ENCODE measurements around the gene FOXO6.
"Not testable (repeated sequence)": the region's sequence is repeated elsewhere in the genome, so short reads cannot be mapped to it uniquely, and the experiment has no call there.

Gene FOXO6

DNA sequence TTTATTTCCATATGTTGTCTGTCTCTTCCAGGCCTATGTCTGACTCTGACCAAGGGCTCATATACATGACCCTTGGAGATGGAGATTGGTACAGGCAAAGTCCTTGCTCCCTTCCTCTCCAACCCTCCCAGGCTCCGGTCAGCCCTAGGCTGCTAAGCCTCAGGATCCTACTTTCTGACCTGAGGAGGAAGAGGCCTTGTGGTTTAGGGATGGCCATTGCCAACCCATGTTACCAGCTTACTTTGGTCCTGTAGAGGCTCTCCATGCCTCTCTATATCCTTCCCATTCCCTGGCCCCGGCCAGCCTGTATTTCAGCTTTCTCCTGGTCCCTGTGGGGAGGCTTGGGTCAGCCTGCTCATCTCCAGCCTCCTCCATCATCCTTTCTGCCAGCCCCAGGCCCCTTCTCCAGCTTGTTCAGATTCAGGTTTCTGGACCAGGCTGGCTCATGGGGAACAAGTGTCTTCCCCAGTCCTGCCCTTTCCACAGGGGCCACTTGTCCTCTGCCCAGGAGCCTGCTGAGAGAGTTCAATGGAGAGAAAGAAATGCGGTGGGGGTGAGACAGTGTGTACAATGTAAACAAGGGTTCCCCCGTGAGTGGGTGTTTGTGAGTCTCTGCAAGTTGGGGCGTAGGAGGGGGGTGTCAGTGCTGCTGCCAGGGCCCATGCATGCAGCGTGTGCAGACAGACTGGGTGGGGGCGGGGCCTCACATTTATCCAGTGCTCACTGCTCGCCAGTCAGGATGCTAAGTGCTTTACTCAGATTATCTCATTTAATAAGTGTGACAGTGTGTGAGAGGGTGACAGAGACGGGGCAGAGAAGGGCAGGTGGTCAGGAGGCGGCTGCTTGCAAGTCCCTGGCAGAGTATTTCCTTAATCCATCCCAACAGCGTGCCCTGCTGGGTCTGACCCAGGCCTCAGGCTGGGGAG is 31.3 kb upstream of the FOXO6 start:
- DNase-seq (ENCODE audit: low read depth) = no peak

DNA sequence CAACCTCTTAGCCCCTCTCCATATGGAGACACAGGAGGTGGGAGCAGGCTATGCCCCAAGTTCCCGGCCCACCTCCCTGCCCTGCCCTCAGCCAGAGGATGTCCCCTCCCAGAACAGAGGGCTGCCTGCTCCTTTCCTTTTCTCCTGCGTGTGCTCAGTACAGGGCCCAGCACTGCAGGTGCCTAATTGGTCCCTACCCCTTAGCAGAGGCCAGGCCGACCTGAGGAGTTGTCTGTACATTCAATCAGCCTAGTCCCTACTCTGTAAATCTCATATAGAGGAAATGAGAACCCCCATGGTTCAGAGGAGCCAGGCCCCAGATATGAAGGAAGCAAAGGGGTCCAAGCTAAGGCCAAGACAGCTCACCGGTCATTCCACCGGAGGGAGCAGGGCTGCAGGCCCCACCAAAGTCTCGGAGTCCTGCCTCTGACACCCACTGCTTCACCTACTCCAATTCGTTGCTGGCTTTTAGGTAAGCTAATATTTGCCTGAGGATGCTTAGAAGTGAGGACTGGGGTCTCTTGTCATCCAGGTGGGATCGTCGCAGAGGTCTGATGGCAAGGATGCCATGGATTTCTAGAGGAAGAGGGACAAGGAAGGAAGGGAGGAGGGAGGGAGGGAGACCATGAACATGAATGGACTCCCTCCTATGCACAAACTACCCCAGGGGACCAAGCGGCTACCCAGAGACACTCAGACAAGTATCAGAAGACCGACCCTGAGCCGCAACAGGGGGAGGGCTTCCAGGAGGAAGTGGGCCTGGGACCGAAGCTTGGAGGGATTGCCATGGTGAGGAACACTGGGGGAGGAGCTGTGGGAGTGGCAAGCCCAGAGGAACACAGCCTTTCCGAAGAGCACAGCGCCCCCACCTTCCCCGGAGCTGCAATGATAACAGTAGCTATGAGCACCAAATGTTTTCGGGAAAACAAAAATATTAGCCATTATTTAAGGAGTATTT is 30.4 kb upstream of the FOXO6 start:
- DNase-seq (ENCODE audit: low read depth) = no peak

DNA sequence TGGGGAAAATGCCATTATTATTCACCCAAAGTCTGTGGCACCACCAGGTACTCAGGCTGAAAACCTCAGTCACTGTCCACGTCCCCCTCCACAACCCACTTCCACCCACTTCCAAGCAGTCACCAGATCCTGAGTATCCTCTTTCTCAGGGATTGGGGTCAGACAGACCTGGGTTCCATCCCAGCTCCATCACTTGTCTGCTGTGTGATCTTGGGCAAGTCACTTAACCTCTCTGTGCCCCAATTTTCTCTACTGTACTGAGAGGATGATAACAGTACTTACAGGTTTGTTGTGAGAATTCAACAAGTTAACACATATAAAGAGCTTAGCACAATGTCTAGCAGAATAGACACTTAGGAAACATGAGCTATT is 29.7 kb upstream of the FOXO6 start:
- no peak for DNase-seq (ENCODE audit: low read depth)

DNA sequence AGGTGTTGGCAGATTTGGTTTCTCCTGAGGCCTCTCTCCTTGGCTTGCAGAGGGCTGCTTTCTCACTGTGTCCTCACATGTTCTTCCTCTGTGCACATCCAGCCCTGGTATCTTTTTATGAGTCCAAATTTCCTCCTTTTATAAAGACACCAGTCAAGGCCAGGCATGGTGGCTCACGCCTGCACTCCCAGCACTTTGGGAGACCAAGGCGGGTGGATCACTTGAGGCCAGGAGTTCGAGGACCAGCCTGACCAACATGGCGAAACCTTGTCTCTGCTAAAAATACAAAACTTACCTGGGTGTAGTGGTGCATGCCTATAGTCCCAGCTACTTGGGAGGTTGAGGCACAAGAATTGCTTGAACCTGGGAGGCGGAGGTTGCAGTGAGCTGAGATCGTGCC is 29.1 kb upstream of the FOXO6 start:
- not testable (repeated sequence) for DNase-seq (ENCODE audit: low read depth)

DNA sequence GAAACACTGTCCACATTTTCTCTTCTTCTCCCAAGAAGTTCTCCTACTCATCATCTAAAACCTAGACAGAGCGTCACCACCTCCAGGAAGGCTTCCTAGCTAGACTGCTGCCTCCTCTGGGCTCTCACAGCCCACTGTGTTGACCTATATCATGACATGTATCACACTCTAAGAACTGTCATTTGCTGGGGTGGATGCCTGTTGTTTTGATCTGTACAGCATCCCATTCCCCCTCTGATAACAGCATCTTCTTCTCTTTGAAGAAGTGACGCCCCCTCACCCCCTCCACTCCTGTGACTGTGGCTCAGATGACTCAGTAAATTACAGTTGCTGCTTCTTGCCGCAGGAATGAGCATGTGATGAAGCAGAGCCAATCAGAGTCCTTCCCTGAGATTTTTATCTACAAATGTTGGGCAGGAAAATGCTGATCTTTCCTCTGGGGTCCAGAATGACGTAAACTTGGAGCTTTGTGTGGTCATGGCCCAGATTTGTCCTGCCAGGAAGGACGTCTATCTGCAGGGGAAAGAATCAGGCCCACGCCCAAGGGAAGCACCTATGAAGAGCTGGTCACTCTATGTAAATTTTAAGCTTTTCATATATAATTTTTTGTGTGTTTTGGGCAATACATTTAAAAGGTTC is 28.0 kb upstream of the FOXO6 start:
- DNase-seq (ENCODE audit: low read depth) = no peak

DNA sequence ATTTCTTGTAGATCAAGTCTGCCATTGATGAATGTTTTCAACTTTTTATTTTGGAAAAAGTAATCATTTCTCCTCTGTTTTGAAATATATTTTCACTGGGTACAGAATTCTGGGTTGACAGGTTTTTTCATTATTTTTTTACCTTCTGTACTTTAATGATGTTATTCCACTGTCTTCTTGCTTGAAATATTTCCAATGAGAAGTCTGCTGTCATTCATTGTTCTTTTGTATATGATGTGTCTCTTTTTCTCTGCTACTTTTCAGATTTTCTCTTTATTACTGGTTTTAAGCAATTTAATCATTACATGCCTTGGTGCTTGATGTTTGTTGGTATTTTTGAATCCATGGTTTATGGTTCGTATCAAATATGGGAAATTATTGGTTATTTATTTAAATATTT is 22.4 kb upstream of the FOXO6 start:
- no peak for DNase-seq (ENCODE audit: low read depth)

DNA sequence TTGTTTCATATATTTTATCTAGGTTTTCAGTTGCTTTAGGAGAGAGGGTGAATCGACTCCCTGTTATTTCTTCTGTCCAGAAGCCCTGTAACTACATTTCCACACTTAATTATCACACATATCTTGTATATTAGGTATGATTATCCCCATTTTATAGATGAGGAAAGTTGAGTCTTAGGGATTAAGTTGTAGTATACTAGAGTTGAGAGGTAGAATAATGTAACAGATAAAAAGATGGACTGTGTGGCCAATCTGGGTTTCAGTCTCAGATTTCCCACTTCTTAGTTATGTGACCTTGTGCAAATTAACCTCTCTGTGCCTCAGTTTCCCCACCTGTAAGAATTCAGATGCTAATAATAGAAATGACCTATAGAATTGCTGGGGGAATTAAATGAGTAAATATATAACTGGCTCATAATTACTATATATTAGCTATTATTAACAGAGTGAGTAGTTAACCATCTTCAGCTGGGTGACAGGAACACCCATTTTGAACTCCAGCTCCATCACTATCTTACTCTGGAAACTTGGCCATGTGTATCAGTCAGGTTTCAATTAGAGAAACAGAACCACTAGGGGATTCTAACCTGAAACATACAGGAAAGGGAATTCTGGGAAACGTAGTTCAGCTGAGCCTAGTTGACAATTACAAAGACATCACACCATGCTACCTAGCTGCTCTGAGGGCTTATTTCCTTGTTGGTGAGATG is 20.4 kb upstream of the FOXO6 start:
- no peak for DNase-seq (ENCODE audit: low read depth)

DNA sequence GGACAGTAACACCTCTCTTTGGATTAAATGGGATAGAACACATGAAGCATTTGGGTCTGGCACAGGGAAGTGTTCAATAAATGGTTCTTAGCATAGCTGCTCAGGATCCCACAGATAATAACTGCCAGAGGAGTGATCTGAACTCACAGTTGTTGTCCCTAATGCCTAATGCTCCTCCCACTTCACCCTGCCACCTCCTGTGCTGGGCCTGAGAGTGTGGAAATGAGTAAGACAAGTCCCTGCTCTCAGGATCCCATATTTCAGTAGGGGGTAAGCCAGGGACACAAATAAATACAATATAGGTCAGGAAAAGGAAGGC is 19.9 kb upstream of the FOXO6 start:
- DNase-seq (ENCODE audit: low read depth) = no peak

DNA sequence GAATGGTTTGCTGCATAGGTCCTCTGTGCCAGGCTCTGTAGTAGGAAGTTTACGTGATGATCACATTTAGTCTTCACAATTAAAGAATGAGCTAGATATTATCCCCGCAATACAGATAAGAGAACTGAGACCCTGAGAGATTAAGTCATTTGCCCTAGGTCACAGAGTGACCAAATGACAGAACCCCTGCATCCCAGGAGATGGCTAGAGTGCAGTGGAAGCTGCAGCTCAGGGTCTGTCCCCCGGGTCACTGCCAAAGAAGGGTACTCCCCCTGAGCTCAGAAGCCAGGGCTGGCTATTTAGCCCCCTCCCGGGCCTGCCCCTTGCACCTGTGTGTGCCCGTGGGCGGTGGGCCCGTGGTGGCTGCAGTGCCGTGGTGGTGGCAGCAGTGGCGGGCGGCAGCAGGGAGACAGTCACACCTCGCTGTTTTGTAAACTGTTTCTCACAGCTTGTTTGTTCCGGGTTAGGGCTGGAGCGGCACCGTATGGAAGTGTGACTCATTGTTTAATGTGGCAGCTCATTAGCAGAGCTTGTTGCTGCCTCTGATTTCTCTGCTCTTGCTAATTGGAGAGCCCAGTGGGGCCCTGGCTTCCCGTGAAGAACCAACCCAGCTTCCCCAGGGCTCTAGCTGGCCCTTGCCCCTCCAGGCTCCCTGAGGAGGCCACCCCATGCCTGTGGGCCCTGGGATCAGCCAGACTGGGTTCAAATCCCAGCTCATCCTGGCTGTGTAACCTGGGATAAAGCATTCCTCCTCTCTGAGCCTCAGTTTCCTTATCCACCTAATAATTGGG is 19.3 kb upstream of the FOXO6 start:
- DNase-seq (ENCODE audit: low read depth) = no peak

DNA sequence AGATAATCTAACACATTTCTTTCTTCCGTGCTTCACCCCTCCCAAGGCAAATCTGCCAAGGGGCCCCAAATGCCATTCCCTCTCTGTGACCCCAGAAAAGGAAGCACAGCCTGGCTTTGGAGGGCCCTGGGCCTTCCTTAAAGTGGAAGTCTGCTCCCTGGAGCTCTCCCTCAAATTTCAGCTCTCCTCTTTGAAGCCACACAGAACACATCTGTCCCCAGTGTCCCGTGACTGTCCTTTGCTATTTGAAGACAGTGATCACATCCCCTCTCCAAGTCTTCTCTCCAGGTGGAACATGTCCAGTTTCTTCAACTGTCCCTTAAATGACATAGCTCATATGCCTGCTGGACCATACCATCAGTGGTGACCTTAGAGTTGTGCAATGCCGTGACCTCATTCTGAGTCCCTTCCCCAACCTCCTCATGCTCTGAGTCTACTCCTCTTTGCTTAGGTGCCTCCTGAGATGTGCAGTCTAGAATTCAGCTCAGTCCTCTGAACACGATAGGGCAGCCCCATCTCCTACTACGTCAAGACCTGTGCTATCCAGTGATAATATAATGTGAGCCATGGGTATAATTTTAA is 18.4 kb upstream of the FOXO6 start:
- DNase-seq (ENCODE audit: low read depth) = no peak

DNA sequence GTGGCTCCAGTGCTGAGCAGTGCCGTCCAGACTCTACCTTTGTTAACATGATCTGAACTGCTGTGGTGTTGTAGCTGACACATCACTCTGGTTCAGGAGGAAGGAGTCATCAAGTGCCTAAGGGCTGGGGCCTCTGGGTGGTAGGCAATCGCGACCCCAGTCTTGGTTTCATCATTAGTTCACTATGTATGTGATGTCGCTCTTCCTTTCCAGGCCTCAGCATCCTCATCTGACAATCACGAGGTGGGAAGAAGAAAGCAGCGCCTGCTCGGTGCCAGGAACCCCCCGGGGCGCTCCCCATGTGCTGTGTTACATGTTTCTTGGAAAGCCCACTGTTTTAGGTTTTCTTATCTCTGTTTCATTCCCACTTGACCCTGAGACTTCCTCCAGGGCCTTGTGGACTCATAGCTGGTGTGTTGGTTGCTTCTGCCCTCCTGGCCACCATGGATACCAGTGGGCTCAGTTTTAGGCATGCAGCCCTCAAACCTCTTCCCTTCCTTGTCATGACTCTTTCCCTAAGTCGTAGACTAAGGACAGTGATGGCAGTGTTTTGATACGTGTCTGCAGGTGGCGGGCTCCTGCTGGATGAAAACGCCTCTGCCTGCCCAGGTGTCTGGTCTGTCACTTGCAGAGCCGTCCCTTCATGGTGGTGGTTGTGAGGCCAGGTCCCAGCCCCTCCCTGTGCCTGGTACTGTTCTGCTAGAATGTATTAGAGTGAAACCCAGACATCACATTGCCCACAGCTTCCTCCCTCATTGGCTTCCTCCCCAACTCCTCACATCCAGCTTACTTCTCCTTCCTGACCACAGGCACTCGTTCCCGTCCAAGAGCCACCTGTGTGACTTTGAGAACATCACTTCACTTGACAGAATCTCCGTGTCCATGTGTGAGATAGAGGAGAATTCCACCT is 17.2 kb upstream of the FOXO6 start:
- no peak for DNase-seq (ENCODE audit: low read depth)

DNA sequence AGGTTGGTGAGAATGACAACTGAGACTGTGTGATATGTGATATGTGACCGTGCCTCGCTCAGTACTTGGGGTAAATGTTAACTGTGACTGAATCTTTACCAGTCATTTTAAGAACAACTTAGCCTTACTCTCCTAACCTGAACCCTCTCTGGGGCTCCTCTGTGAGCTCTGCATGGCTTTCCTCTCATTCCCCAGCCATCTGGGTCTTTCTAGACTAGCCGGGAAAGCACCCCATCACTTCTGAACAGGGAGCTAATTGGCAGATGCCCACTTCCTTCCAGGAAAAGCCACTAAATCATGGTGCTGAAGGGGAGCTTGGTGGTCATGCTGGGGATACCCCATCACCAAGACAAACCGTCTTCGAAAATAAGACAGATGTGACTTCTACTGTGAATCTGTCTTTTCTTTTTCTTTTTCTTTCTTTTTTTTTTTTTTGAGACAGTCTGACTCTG is 16.5 kb upstream of the FOXO6 start:
- DNase-seq (ENCODE audit: low read depth) = no peak

DNA sequence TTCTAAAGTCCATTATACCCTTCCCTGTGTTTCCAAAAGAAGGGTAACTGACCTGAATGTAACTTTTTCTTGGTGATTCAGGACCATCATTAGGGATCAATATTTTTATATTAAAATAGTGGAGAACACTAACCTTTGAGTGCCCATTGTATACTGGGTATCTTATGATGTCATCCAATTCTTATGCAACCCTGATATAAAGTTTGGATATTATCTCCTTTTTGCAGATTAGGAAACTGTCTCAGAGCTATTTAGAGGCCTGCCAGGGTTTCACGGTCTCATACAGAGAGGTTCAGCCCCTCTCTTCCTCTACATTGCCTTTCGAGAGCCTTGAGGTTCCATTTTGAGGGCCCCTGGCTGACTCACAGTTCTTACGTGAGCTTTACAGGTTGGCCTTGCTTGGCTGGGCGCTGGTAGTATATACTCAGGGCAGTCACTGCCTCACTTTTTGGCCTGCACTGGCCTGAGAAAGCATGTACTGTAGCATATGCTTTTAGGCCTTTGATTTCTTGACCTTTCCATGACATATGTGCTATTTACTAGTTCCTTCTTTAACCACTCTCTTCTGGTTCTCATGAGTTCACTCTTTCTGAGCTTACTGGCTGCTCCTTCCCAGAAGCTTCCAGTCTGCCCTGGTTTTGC is 15.7 kb upstream of the FOXO6 start:
- no peak for DNase-seq (ENCODE audit: low read depth)

DNA sequence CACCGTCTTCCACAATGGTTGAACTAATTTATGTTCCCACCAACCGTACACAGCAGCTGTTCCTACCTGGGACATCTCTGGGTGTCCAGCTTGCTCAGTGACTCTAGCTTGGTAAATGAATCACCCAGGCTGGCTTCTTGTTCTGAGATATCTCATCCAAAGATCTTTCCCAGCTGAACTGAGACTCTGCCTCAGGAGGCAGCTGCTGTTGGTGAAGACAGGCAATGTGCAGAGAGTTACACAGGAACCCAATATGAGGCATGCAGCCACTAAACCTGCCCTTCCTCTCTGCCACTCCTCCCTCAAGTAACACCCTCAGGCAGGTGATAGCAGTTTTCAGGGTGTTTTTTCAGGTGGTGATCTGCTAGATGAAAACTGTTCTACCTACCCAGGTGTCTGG is 14.0 kb upstream of the FOXO6 start:
- no peak for DNase-seq (ENCODE audit: low read depth)

DNA sequence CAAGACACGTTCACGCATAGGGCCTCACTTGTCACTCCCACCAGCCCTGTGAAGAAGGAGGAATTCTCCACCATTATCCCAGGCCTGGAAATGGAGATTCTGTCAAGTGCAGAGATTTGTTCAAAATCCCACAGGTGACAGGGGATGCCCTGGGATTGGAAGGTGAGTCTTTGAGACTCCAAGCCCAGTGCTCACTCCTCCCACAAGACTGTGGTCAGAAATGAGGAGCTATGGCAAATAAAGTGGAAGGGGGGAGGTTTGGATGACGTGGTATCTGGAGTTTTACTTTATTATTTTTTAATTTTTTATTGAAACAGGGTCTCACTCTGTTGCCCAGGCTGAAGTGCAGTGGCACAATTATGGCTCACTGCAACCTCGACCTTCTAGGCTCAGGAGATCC is 12.8 kb upstream of the FOXO6 start:
- DNase-seq (ENCODE audit: low read depth) = no peak

DNA sequence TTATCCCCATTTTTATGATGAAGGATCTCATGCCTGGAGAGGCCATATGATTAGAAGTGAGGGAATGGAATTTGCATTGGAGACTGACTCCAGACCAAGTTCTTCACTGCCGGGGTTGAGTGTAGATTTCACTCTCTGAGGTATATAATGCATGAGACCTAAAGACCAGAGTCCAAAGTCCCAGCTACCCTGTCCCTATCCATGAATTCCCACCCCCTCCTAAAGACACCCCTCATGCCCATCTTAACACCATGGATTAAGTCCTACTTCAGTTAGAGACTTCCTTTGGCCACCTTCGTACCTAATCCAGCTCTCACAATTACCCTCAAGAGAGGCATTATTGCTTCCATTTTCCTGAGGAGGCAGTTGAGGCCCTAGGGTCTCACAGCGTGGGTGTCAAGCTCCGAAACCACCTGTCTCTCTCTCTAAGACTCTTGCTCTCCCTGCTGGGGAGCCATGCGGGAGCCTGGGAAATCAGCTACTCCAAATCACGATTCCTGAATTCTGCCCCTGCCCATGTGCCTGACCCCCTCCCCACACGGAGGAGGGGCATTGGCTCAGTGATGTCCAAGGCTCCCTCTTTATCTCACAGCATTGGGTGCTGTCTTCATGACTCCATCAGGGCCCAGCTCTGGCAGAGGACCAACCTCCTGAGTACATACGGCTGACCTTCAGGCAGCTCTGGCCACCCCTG is 11.7 kb upstream of the FOXO6 start:
- DNase-seq (ENCODE audit: low read depth) = no peak

DNA sequence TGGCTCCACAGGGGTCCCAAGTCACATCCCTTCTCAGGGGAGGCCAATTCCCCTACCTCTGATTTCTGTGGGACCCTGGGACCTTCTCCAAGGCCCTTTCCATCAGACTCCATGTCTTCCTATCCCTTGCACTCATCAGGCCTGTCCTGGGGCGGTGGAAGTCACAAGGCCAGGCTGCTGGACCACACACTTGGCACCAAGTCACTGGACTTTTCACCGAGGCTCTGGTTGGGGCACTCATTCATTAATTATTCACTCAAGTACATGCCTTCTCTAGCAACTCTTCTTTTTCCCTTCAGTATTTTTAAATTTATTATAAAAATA is 11.2 kb upstream of the FOXO6 start:
- DNase-seq (ENCODE audit: low read depth) = no peak

DNA sequence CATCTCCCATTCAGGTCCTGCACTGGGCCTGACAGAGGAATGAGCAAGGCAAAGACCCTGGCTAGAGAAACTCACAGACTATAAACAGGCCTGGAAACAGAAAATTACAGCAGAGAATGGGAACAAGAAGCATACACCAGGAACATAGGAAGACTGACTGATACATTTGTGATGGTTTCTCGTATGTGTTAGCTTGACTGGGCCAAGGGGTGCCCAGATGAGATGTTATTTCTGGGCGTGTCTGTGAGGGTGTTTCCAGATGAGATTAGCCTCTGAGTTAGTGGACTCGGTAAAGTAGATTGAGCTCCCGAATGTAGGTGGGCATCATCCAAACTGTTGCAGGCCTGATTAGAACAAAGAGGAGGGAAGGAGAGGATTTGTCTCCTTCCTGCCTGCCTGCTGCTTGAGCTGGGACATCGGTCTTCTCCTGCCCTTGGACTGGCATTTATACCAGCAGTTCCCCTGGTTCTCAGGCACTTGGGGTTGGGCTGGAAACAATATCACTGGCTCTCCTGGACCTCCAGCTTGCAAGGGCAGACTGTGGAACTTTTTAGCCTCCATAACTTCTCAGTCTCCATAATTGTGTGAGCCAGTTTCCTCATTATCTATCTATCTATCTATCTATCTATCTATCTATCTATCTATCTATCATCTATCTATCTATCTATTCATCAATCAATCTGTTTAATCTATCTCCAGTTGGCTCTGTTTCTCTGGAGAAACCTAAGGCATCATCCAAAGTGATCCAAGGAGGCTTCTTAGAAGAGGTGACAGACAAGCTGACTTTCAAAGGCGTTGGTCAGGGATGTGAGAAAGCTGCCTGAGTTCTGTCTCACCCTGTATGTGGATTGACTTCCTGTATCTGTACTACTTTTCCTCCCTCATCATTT is 9.7 kb upstream of the FOXO6 start:
- no peak for DNase-seq (ENCODE audit: low read depth)

Measured in stromal cell of bone marrow (primary cell).